ENCODE measurements around the gene MDC1. TPM values are rescaled to one million over a fixed set of nuclear protein-coding genes. Genes with fewer than 3 reads are reported as not detected.

The MDC1 gene
- polyA plus RNA-seq, 6 donors from 2014 or later = 2.0 to 8.3 (median 3.5) TPM

- H3K27me3 Mint-ChIP-seq = no peaks in the 10 kb centered on the region
- H3K9me3 Mint-ChIP-seq = no peaks in the 10 kb centered on the region
- ATAC-seq (ENCODE audit: low read depth in 2 of 2) = peak in 1 of 2 donors; percentile 6
- H3K4me1 Mint-ChIP-seq = peaks cover 46 to 54% (median 49%) of the 10 kb centered on the region in 3 donors
- H3K36me3 Mint-ChIP-seq = peaks cover 0 to 10% of the 10 kb centered on the region in 2 donors
- peak; percentile 53 for DNase-seq
- H3K27ac Mint-ChIP-seq = peak within 1 kb of the TSS; percentile 87 to 98 (median 90)
- H3K4me3 Mint-ChIP-seq = peak within 1 kb of the TSS; percentile 93 to 100 (median 98)
These were observed 26.5 kb downstream of the MDC1 start, which contains the start of gene NRM for GRCh38 chr6:30690403-30691207. Gene NRM, minus strand, starts transcription at chr6:30690984. Its CDS starts 10 bp downstream, at chr6:30690974.

DNA sequence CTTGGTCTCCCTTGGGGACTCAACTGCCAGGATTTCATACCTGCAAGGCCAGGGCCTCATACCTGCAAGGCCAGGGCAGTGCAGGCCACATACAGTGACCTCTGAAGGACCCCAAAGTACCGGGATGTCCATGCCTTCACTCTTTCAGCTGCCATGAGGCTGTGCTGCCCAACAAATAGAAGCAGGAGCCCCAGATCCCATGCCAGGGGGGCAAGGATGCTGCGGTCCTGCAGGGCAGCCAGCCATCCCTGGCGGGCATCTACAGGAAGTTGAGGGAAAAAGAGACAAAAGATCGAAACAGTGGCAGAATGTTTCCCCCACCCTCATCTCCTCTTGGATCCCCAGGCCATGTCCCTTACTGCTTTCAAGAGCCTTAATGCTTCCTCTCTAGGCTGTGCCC lies 27.1 kb downstream of the MDC1 start:
- Mint-ChIP-seq H3K36me3 (peaks cover 0 to 16% of the 10 kb centered on the region in 2 donors), H3K4me1 (peaks cover 49 to 60% (median 53%) of the 10 kb centered on the region in 3 donors), H3K4me3 (peak overlapping the region; percentile 93 to 100 (median 98)), H3K9me3 (peaks cover 0 to 2% (median 0%) of the 10 kb centered on the region in 7 donors), H3K27ac (peak overlapping the region; percentile 32 to 98 (median 90)), H3K27me3 (no peaks in the 10 kb centered on the region)
- ATAC-seq (ENCODE audit: low read depth in 2 of 2) (no peak), DNase-seq (no peak)

GRCh38 chr6:30689022-30689865 lies 27.8 kb downstream of the MDC1 start:
- H3K36me3 Mint-ChIP-seq = peaks cover 0 to 23% of the 10 kb centered on the region in 2 donors
- DNase-seq (no peak), ATAC-seq (ENCODE audit: low read depth in 2 of 2) (no peak)
- H3K4me1 Mint-ChIP-seq = peaks cover 49 to 65% (median 56%) of the 10 kb centered on the region in 3 donors
- H3K27me3 Mint-ChIP-seq = no peaks in the 10 kb centered on the region
- H3K9me3 Mint-ChIP-seq = peaks cover 0 to 2% (median 0%) of the 10 kb centered on the region in 7 donors
- peak overlapping the region; percentile 32 to 98 (median 95) for H3K27ac Mint-ChIP-seq
- H3K4me3 Mint-ChIP-seq = peak overlapping the region; percentile 93 to 100 (median 98)

GRCh38 chr6:30688569-30688968 lies 28.5 kb downstream of the MDC1 start:
- ATAC-seq (ENCODE audit: low read depth in 2 of 2) = peak; percentile 44 to 45

GRCh38 chr6:30687659-30688431 lies 29.2 kb downstream of the MDC1 start:
- Mint-ChIP-seq H3K27me3 (no peaks in the 10 kb centered on the region), H3K4me3 (peak overlapping the region; percentile 93 to 100 (median 98)), H3K4me1 (peaks cover 52 to 79% (median 59%) of the 10 kb centered on the region in 3 donors), H3K27ac (peak overlapping the region; percentile 91 to 98 (median 95)), H3K9me3 (peaks cover 0 to 2% (median 0%) of the 10 kb centered on the region in 7 donors), H3K36me3 (peaks cover 0 to 37% of the 10 kb centered on the region in 2 donors)
- DNase-seq (no peak), ATAC-seq (ENCODE audit: low read depth in 2 of 2) (no peak)

More at GRCh38 chr6:30688569-30688968, 28.5 kb downstream of the MDC1 start:
- peaks cover 49 to 72% (median 56%) of the 10 kb centered on the region in 3 donors for H3K4me1 Mint-ChIP-seq
- DNase-seq = peak; percentile 57
- H3K36me3 Mint-ChIP-seq = peaks cover 0 to 30% of the 10 kb centered on the region in 2 donors
- H3K9me3 Mint-ChIP-seq = peaks cover 0 to 2% (median 0%) of the 10 kb centered on the region in 7 donors
- no peaks in the 10 kb centered on the region for H3K27me3 Mint-ChIP-seq
- peak overlapping the region; percentile 73 to 98 (median 95) for H3K27ac Mint-ChIP-seq
- H3K4me3 Mint-ChIP-seq = peak overlapping the region; percentile 93 to 100 (median 98)

GRCh38 chr6:30686908-30687658 lies 30.0 kb downstream of the MDC1 start:
- H3K27me3 Mint-ChIP-seq = no peaks in the 10 kb centered on the region
- H3K36me3 Mint-ChIP-seq = peaks cover 0 to 39% of the 10 kb centered on the region in 2 donors
- ATAC-seq (ENCODE audit: low read depth in 2 of 2) (peak; percentile 27), DNase-seq (peak; percentile 82)
- peaks cover 54 to 82% (median 67%) of the 10 kb centered on the region in 3 donors for H3K4me1 Mint-ChIP-seq
- H3K27ac Mint-ChIP-seq = peak overlapping the region; percentile 92 to 98 (median 95)
- H3K9me3 Mint-ChIP-seq = peaks cover 0 to 2% (median 0%) of the 10 kb centered on the region in 7 donors
- H3K4me3 Mint-ChIP-seq = peak overlapping the region; percentile 93 to 100 (median 98)

GRCh38 chr6:30686009-30686907 lies 30.8 kb downstream of the MDC1 start, which contains the start of gene PPP1R18:
Gene PPP1R18, minus strand, starts transcription at chr6:30686645. Its CDS starts 627 bp downstream, at chr6:30686018.
- H3K4me3 Mint-ChIP-seq = peak within 1 kb of the TSS; percentile 93 to 100 (median 98)
- H3K27ac Mint-ChIP-seq = peak within 1 kb of the TSS; percentile 95 to 99 (median 96)
- peak; percentile 43 to 45 for ATAC-seq (ENCODE audit: low read depth in 2 of 2)
- H3K27me3 Mint-ChIP-seq = no peaks in the 10 kb centered on the region
- peaks cover 55 to 84% (median 68%) of the 10 kb centered on the region in 3 donors for H3K4me1 Mint-ChIP-seq
- H3K9me3 Mint-ChIP-seq = peaks cover 0 to 2% (median 0%) of the 10 kb centered on the region in 7 donors
- peaks cover 0 to 42% of the 10 kb centered on the region in 2 donors for H3K36me3 Mint-ChIP-seq
- DNase-seq = peak; percentile 74

- Mint-ChIP-seq H3K9me3 (peaks cover 0 to 2% (median 0%) of the 10 kb centered on the region in 7 donors), H3K4me1 (peaks cover 56 to 84% (median 70%) of the 10 kb centered on the region in 3 donors), H3K27ac (peak overlapping the region; percentile 89 to 99 (median 96)), H3K4me3 (peak overlapping the region; percentile 93 to 100 (median 98)), H3K27me3 (no peaks in the 10 kb centered on the region), H3K36me3 (peaks cover 0 to 47% of the 10 kb centered on the region in 2 donors)
- DNase-seq = no peak
- no peak for ATAC-seq (ENCODE audit: low read depth in 2 of 2)
These were observed 31.7 kb downstream of the MDC1 start for GRCh38 chr6:30685157-30686008.

DNA sequence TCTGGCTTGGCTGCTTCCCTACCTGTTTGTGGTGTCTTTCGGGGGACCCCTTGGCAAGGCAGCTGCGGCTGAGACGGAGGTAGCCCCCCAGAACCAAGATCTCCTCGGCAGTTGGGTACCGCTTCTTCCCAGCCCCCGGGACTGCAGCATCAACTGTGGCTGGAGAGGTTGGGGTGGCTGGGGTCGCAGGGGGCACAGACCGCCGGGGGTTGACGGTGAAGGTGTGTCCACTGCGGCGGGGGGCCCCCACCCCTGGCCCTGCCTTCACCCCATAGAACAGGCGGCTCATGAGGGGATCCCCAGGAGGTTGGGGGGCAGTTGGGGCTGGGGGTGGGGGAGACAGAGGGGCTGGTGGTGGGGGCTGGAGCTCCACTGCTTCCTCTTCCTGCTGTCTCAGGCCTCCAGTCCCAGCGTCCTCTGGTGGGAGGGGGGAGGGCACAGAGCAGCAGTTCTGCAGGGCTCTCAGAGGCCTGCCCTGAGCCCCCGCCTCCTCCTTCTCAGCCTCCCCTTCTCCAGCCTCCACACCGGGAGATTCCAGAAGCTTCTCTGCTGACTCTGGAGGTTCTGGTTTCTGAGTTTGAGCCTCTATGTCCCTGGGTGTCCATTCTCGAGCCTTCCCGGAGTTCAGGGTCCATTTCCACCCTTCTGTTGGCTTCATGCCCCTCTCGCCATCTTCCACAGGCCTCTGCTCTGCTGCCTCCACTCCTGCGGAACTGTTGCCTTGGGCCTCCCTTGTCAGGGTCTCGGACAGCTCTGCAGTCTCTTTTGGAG lies 32.5 kb downstream of the MDC1 start:
- peaks cover 0 to 48% of the 10 kb centered on the region in 2 donors for H3K36me3 Mint-ChIP-seq
- H3K27me3 Mint-ChIP-seq = no peaks in the 10 kb centered on the region
- no peak for DNase-seq
- H3K27ac Mint-ChIP-seq = peak overlapping the region; percentile 1 to 100 (median 98)
- no peak for ATAC-seq (ENCODE audit: low read depth in 2 of 2)
- peak overlapping the region; percentile 93 to 100 (median 98) for H3K4me3 Mint-ChIP-seq
- H3K9me3 Mint-ChIP-seq = peaks cover 0 to 2% (median 0%) of the 10 kb centered on the region in 7 donors
- H3K4me1 Mint-ChIP-seq = peaks cover 56 to 84% (median 70%) of the 10 kb centered on the region in 3 donors

GRCh38 chr6:30683980-30684338 lies 33.1 kb downstream of the MDC1 start:
- peak overlapping the region; percentile 93 to 100 (median 98) for H3K4me3 Mint-ChIP-seq
- peak overlapping the region; percentile 1 to 100 (median 98) for H3K27ac Mint-ChIP-seq
- peaks cover 56 to 84% (median 70%) of the 10 kb centered on the region in 3 donors for H3K4me1 Mint-ChIP-seq
- H3K27me3 Mint-ChIP-seq = no peaks in the 10 kb centered on the region
- peaks cover 0 to 54% of the 10 kb centered on the region in 2 donors for H3K36me3 Mint-ChIP-seq
- ATAC-seq (ENCODE audit: low read depth in 2 of 2) (no peak), DNase-seq (no peak)
- peaks cover 0 to 2% (median 0%) of the 10 kb centered on the region in 7 donors for H3K9me3 Mint-ChIP-seq

Data from naive B cell (primary cell).